Suprapubic skin (tissue), 4 donors: ENCODE data around the gene CERS6.

ENCODE experiments used
- CTCF ChIP-seq, 2 donors: fragments of 200-600 bp in 1 of 2; fragments of 450-650 bp in 1 of 2; sonication (generic) in 1 of 2; IDR thresholded peaks; one replicate each; pipeline ENCODE4 v1.5.1; 2016 to 2019; ENCODE audit warnings: antibody characterized with exemption in 2 of 2, mild to moderate bottlenecking in 1 of 2, moderate library complexity in 1 of 2
- EP300 ChIP-seq: sonication (generic); formaldehyde crosslinking; IDR thresholded peaks from one replicate; pipeline ENCODE4 v1.6.1; 2017; ENCODE audit warnings: antibody characterized with exemption
- POLR2A ChIP-seq, 2 donors: fragments of 450-650 bp; IDR thresholded peaks; one replicate each; pipeline ENCODE4 v1.6.1; 2017; ENCODE audit warnings: antibody characterized with exemption in 2 of 2, mild to moderate bottlenecking in 2 of 2, moderate library complexity in 2 of 2
- POLR2AphosphoS5 ChIP-seq, 3 donors: sonication (generic); formaldehyde crosslinking; IDR thresholded peaks; one replicate each; pipeline ENCODE4 v1.6.1; 2017; ENCODE audit warnings: antibody characterized with exemption in 3 of 3

GRCh38 chr2:168772704-168773103, 316.6 kb downstream of the CERS6 start:
- TF ChIP-seq CTCF (IDR thresholded peaks at IDR 0.05) (no peak), POLR2A (IDR thresholded peaks at IDR 0.05) (no peak), EP300 (no peak), POLR2AphosphoS5 (IDR thresholded peaks at IDR 0.05) (no peak)
